ENCODE data around the gene GDA. TPM values are rescaled to one million over a fixed set of nuclear protein-coding genes. Genes with fewer than 3 reads are reported as not detected.

The GDA gene
- total RNA-seq, 1 donor from 2014 or later: 0.22 TPM

- no peak overlapping the region for H3K4me3 Mint-ChIP-seq
- no peaks in the 10 kb centered on the region for H3K36me3 Mint-ChIP-seq
- H3K27ac Mint-ChIP-seq: no peak overlapping the region
- H3K4me1 Mint-ChIP-seq: no peaks in the 10 kb centered on the region
- no peak for DNase-seq (ENCODE audit: low spot score in 2 of 2, unreplicated experiment in 2 of 2)
- peaks cover 13% of the 10 kb centered on the region for H3K9me3 Mint-ChIP-seq
- TF ChIP-seq, protein P1, sequence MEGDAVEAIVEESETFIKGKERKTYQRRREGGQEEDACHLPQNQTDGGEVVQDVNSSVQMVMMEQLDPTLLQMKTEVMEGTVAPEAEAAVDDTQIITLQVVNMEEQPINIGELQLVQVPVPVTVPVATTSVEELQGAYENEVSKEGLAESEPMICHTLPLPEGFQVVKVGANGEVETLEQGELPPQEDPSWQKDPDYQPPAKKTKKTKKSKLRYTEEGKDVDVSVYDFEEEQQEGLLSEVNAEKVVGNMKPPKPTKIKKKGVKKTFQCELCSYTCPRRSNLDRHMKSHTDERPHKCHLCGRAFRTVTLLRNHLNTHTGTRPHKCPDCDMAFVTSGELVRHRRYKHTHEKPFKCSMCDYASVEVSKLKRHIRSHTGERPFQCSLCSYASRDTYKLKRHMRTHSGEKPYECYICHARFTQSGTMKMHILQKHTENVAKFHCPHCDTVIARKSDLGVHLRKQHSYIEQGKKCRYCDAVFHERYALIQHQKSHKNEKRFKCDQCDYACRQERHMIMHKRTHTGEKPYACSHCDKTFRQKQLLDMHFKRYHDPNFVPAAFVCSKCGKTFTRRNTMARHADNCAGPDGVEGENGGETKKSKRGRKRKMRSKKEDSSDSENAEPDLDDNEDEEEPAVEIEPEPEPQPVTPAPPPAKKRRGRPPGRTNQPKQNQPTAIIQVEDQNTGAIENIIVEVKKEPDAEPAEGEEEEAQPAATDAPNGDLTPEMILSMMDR (IDR thresholded peaks at IDR 0.05; ENCODE audit: unreplicated experiment): no peak
- H3K27me3 Mint-ChIP-seq (ENCODE audit: low read depth): no peaks in the 10 kb centered on the region
These were observed 18.8 kb downstream of the GDA start for GRCh38 chr9:72168075-72168474.

- DNase-seq (ENCODE audit: low spot score in 2 of 2, unreplicated experiment in 2 of 2): no peak
- Mint-ChIP-seq H3K4me1 (no peaks in the 10 kb centered on the region), H3K27ac (no peak overlapping the region), H3K27me3 (ENCODE audit: low read depth) (no peaks in the 10 kb centered on the region), H3K4me3 (no peak overlapping the region), H3K36me3 (no peaks in the 10 kb centered on the region), H3K9me3 (peaks cover 13% of the 10 kb centered on the region)
- TF ChIP-seq, protein P1 (IDR thresholded peaks at IDR 0.05; ENCODE audit: unreplicated experiment): no peak
These were observed 19.9 kb downstream of the GDA start for GRCh38 chr9:72169178-72169577.

DNA sequence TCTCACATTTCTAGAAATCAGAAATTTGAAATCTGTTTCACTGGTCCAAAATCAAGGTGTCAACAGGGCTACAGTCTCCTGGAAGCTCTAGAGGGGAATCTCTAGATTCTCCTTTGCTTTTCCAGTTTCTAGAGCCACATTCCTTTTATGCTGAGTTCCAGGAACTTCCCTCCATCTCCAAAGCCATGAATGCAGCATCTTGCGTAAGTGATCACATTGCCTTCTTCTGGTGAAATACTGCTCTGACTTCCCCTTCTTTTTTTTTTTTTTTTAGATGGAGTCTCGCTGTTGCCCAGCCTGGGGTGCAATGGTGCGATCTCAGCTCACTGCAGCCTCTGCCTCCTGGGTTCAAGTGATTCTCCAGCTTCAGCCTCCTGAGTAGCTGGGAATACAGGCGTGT, 23.8 kb downstream of the GDA start:
- no peak overlapping the region for H3K27ac Mint-ChIP-seq
- H3K4me1 Mint-ChIP-seq: no peaks in the 10 kb centered on the region
- TF ChIP-seq, protein P1 (IDR thresholded peaks at IDR 0.05; ENCODE audit: unreplicated experiment): no peak
- no peaks in the 10 kb centered on the region for H3K36me3 Mint-ChIP-seq
- H3K9me3 Mint-ChIP-seq: peaks cover 6% of the 10 kb centered on the region
- H3K4me3 Mint-ChIP-seq: no peak overlapping the region
- DNase-seq (ENCODE audit: low spot score in 2 of 2, unreplicated experiment in 2 of 2): no peak
- H3K27me3 Mint-ChIP-seq (ENCODE audit: low read depth): peaks cover 2% of the 10 kb centered on the region

GRCh38 chr9:72185561-72185960, 36.3 kb downstream of the GDA start:
- DNase-seq (ENCODE audit: low spot score in 2 of 2, unreplicated experiment in 2 of 2): no peak
- H3K9me3 Mint-ChIP-seq: peaks cover 19% of the 10 kb centered on the region
- no peak overlapping the region for H3K4me3 Mint-ChIP-seq
- H3K27ac Mint-ChIP-seq: no peak overlapping the region
- H3K27me3 Mint-ChIP-seq (ENCODE audit: low read depth): peaks cover 2% of the 10 kb centered on the region
- H3K36me3 Mint-ChIP-seq: no peaks in the 10 kb centered on the region
- TF ChIP-seq, protein P1 (IDR thresholded peaks at IDR 0.05; ENCODE audit: unreplicated experiment): no peak
- no peaks in the 10 kb centered on the region for H3K4me1 Mint-ChIP-seq

GRCh38 chr9:72187121-72187695, 38.0 kb downstream of the GDA start:
- H3K36me3 Mint-ChIP-seq: no peaks in the 10 kb centered on the region
- no peak overlapping the region for H3K4me3 Mint-ChIP-seq
- TF ChIP-seq, protein P1 (IDR thresholded peaks at IDR 0.05; ENCODE audit: unreplicated experiment): no peak
- peaks cover 21% of the 10 kb centered on the region for H3K9me3 Mint-ChIP-seq
- peaks cover 2% of the 10 kb centered on the region for H3K27me3 Mint-ChIP-seq (ENCODE audit: low read depth)
- no peak overlapping the region for H3K27ac Mint-ChIP-seq
- no peaks in the 10 kb centered on the region for H3K4me1 Mint-ChIP-seq
- DNase-seq (ENCODE audit: low spot score in 2 of 2, unreplicated experiment in 2 of 2): no peak

DNA sequence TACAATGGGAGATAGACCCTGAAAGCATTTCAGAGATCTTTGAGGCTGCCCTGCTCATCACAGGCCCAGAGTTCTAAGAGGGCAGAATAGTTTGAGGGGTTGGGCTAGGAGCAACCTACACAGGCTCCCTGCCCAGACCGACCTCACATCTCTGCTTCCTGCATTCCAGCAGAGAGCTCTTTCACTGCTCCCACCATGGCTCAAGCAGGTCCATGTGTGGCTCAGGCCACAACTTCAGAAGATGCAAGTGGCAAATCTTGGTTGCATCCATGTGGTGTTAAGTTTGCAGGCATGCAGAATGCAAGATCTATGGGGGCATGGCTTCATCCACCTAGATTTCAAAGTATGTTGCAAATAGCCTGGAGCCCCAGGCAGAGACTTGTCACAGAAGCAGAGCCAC, 39.0 kb downstream of the GDA start:
- Mint-ChIP-seq H3K27ac (no peak overlapping the region), H3K27me3 (ENCODE audit: low read depth) (peaks cover 2% of the 10 kb centered on the region), H3K9me3 (peaks cover 16% of the 10 kb centered on the region), H3K36me3 (no peaks in the 10 kb centered on the region), H3K4me3 (no peak overlapping the region), H3K4me1 (no peaks in the 10 kb centered on the region)
- TF ChIP-seq, protein P1 (IDR thresholded peaks at IDR 0.05; ENCODE audit: unreplicated experiment): no peak
- no peak for DNase-seq (ENCODE audit: low spot score in 2 of 2, unreplicated experiment in 2 of 2)

Data from mesothelial cell of epicardium (in vitro differentiated cells).